Neural cell (in vitro differentiated cells): Measurements from ENCODE around the gene PABPC1L. TPM values are rescaled to one million over a fixed set of nuclear protein-coding genes. Genes with fewer than 3 reads are reported as not detected.

ENCODE experiments used
- H2AFZ ChIP-seq: fragments of 200-600, 300-800 bp; sonication (generic), shearing (Covaris generic); 2 replicates; pipeline ENCODE4 v1.6.0; 2014; ENCODE audit warnings: low read depth, mild to moderate bottlenecking, antibody characterized with exemption, low read length, moderate library complexity
- H3F3A ChIP-seq: fragments of 200-600 bp; shearing (Covaris generic); 2 replicates; pipeline ENCODE4 v1.6.1; 2016; ENCODE audit warnings: mild to moderate bottlenecking, moderate library complexity, mixed read lengths, antibody characterized with exemption, low read length; ENCODE audit not compliant: insufficient read depth, poor library complexity, severe bottlenecking
- H3K27ac ChIP-seq: fragments of 200-600, 300-800 bp; sonication (generic), shearing (Covaris generic); 2 replicates; pipeline ENCODE4 v1.5.1; 2014; ENCODE audit warnings: mild to moderate bottlenecking, low read length, moderate library complexity
- H3K27me3 ChIP-seq: fragments of 300-800, 200-600 bp; sonication (generic), shearing (Covaris generic); 2 replicates; pipeline ENCODE4 v1.6.0; 2014; ENCODE audit warnings: mild to moderate bottlenecking, low read depth, low read length, moderate library complexity; ENCODE audit not compliant: insufficient read depth
- H3K36me3 ChIP-seq: fragments of 300-800, 200-600 bp; sonication (generic), shearing (Covaris generic); 2 replicates; pipeline ENCODE4 v1.5.1; 2014; ENCODE audit warnings: mild to moderate bottlenecking, antibody characterized with exemption, low read length, moderate library complexity; ENCODE audit not compliant: insufficient read depth
- H3K4me2 ChIP-seq: fragments of 300-800, 200-600 bp; sonication (generic), shearing (Covaris generic); 2 replicates; pipeline ENCODE4 v1.6.0; 2014; ENCODE audit warnings: mild to moderate bottlenecking, low read length
- H3K4me3 ChIP-seq: fragments of 300-800, 200-600 bp; sonication (generic), shearing (Covaris generic); 2 replicates; pipeline ENCODE4 v1.5.1; 2014; ENCODE audit warnings: mild to moderate bottlenecking, low read length, moderate library complexity
- H3K79me2 ChIP-seq: fragments of 200-600 bp; shearing (Covaris generic); replicated peaks from 2 replicates; pipeline ENCODE4 v1.6.0; 2014; ENCODE audit warnings: mild to moderate bottlenecking, low read length, moderate library complexity; ENCODE audit not compliant: insufficient read depth
- H3K9ac ChIP-seq: fragments of 300-800, 200-600 bp; sonication (generic), shearing (Covaris generic); 2 replicates; pipeline ENCODE4 v1.6.1; 2016; ENCODE audit warnings: mild to moderate bottlenecking, low read length, mixed read lengths
- H3K9me2 ChIP-seq: fragments of 200-600 bp; shearing (Covaris generic); 2 replicates; pipeline ENCODE4 v1.6.1; 2016; ENCODE audit warnings: mild to moderate bottlenecking, low read length, mixed read lengths; ENCODE audit not compliant: insufficient read depth
- H3K9me3 ChIP-seq: fragments of 200-600, 300-800 bp; sonication (generic), shearing (Covaris generic); 2 replicates; pipeline ENCODE4 v1.6.1; 2016; ENCODE audit warnings: mild to moderate bottlenecking, mixed run types, low read length, moderate library complexity, mixed read lengths
- H4K20me1 ChIP-seq: fragments of 200-600 bp; shearing (Covaris generic); 2 replicates; pipeline ENCODE4 v1.6.1; 2016; ENCODE audit warnings: mild to moderate bottlenecking, mixed run types; ENCODE audit not compliant: insufficient read depth
- CTCF ChIP-seq: fragments of 450-650 bp; IDR thresholded peaks from 2 replicates; pipeline ENCODE4 v1.5.1; 2014; ENCODE audit warnings: antibody characterized with exemption, mild to moderate bottlenecking, moderate library complexity; ENCODE audit not compliant: poor library complexity, severe bottlenecking
- EP300 ChIP-seq: fragments of 450-650 bp; conservative IDR thresholded peaks from 2 replicates; pipeline ENCODE4 v1.6.1; 2014; ENCODE audit warnings: antibody characterized with exemption, mild to moderate bottlenecking, moderate library complexity; ENCODE audit not compliant: poor library complexity, severe bottlenecking
- EZH2 ChIP-seq: fragments of 200-600, 300-800 bp; shearing (Covaris generic), sonication (generic); IDR thresholded peaks from 2 replicates; pipeline ENCODE4 v1.6.1; 2014; ENCODE audit warnings: antibody characterized with exemption, low read length, borderline replicate concordance, mild to moderate bottlenecking; ENCODE audit not compliant: insufficient read depth, poor library complexity, severe bottlenecking
- MXI1 ChIP-seq: fragments of 450-650 bp; conservative IDR thresholded peaks from 2 replicates; pipeline ENCODE4 v1.6.1; 2014; ENCODE audit warnings: antibody characterized with exemption, mild to moderate bottlenecking; ENCODE audit not compliant: poor library complexity, severe bottlenecking
- POLR2AphosphoS5 ChIP-seq: IDR thresholded peaks from 2 replicates; pipeline ENCODE4 v1.6.1; 2012
- RAD21 ChIP-seq: fragments of 450-650 bp; conservative IDR thresholded peaks from 2 replicates; pipeline ENCODE4 v1.6.1; 2014; ENCODE audit warnings: antibody characterized with exemption, mild to moderate bottlenecking, moderate library complexity
- SMC3 ChIP-seq: fragments of 450-650 bp; conservative IDR thresholded peaks from 2 replicates; pipeline ENCODE4 v1.6.1; 2014; ENCODE audit warnings: antibody characterized with exemption, mild to moderate bottlenecking, moderate library complexity; ENCODE audit not compliant: poor library complexity
- TAF1 ChIP-seq: IDR thresholded peaks from 2 replicates; pipeline ENCODE4 v1.6.1; 2012; ENCODE audit warnings: low read depth
- polyA plus RNA-seq: library from polyadenylated mRNA; depleted of rRNA; stranded (reverse); fragments of >200 nt; gene quantifications from 2 replicates; pipeline ENCODE4 v1.2.3, GENCODE V29; 2014
- TF ChIP-seq, protein P1 (sequence below): IDR thresholded peaks from 2 replicates; pipeline ENCODE4 v1.6.1; 2012; ENCODE audit warnings: borderline replicate concordance

The PABPC1L gene
- polyA plus RNA-seq, 1 donor from 2014 or later, result 3.6 TPM

GRCh38 chr20:44942264-44942973 is 32.6 kb downstream of the PABPC1L start:
- H3K36me3 ChIP-seq, result no peaks in the 10 kb centered on the region
- no peak overlapping the region for H3K4me2 ChIP-seq
- no peak for TF ChIP-seq SMC3
- no peak for TF ChIP-seq EZH2
- no peak for TF ChIP-seq RAD21
- TF ChIP-seq, protein P1, sequence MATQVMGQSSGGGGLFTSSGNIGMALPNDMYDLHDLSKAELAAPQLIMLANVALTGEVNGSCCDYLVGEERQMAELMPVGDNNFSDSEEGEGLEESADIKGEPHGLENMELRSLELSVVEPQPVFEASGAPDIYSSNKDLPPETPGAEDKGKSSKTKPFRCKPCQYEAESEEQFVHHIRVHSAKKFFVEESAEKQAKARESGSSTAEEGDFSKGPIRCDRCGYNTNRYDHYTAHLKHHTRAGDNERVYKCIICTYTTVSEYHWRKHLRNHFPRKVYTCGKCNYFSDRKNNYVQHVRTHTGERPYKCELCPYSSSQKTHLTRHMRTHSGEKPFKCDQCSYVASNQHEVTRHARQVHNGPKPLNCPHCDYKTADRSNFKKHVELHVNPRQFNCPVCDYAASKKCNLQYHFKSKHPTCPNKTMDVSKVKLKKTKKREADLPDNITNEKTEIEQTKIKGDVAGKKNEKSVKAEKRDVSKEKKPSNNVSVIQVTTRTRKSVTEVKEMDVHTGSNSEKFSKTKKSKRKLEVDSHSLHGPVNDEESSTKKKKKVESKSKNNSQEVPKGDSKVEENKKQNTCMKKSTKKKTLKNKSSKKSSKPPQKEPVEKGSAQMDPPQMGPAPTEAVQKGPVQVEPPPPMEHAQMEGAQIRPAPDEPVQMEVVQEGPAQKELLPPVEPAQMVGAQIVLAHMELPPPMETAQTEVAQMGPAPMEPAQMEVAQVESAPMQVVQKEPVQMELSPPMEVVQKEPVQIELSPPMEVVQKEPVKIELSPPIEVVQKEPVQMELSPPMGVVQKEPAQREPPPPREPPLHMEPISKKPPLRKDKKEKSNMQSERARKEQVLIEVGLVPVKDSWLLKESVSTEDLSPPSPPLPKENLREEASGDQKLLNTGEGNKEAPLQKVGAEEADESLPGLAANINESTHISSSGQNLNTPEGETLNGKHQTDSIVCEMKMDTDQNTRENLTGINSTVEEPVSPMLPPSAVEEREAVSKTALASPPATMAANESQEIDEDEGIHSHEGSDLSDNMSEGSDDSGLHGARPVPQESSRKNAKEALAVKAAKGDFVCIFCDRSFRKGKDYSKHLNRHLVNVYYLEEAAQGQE, result no peak
- no peak for TF ChIP-seq MXI1
- TF ChIP-seq EP300, result no peak
- no peak for TF ChIP-seq CTCF
- TF ChIP-seq TAF1, result no peak
- TF ChIP-seq POLR2AphosphoS5, result no peak

GRCh38 chr20:44943828-44944227 is 34.0 kb downstream of the PABPC1L start:
- H3K9me2 ChIP-seq, result no peaks in the 10 kb centered on the region
- H3K9ac ChIP-seq, result no peak overlapping the region
- H3K79me2 ChIP-seq, result no peaks in the 10 kb centered on the region
- no peaks in the 10 kb centered on the region for H3K36me3 ChIP-seq
- H4K20me1 ChIP-seq, result no peaks in the 10 kb centered on the region
- H3F3A ChIP-seq, result no peaks in the 10 kb centered on the region
- no peak overlapping the region for H3K4me3 ChIP-seq
- H3K27ac ChIP-seq, result no peak overlapping the region
- TF ChIP-seq EZH2 (no peak), EP300 (no peak), MXI1 (no peak), POLR2AphosphoS5 (no peak), SMC3 (no peak), TAF1 (no peak), RAD21 (no peak), CTCF (no peak)
- TF ChIP-seq, protein P1, result no peak
- H2AFZ ChIP-seq, result no peak overlapping the region
- no peaks in the 10 kb centered on the region for H3K9me3 ChIP-seq
- H3K27me3 ChIP-seq, result no peaks in the 10 kb centered on the region
- H3K4me2 ChIP-seq, result no peak overlapping the region

More at GRCh38 chr20:44942264-44942973, 32.6 kb downstream of the PABPC1L start:
- Histone ChIP-seq H3K27me3 (no peaks in the 10 kb centered on the region), H3K9me3 (no peaks in the 10 kb centered on the region), H3K27ac (no peak overlapping the region), H3K79me2 (no peaks in the 10 kb centered on the region), H3K9ac (no peak overlapping the region), H3F3A (no peaks in the 10 kb centered on the region), H4K20me1 (no peaks in the 10 kb centered on the region), H2AFZ (no peak overlapping the region), H3K4me3 (no peak overlapping the region), H3K9me2 (no peaks in the 10 kb centered on the region)
